Mammary epithelial cell (primary cell): ENCODE measurements around the gene CAMSAP1.

Source experiments
- CTCF ChIP-seq, 2 donors: IDR thresholded peaks in 1 of 2; conservative IDR thresholded peaks in 1 of 2; 2 replicates each; pipeline ENCODE4 v1.5.1; 2011 to 2012; ENCODE audit warnings: inconsistent platforms in 2 of 2, low read length in 2 of 2, mild to moderate bottlenecking in 2 of 2, control low read depth in 1 of 2, low read depth in 1 of 2; ENCODE audit not compliant: insufficient read depth in 1 of 2; ENCODE audit errors: extremely low read depth in 1 of 2
- EZH2 ChIP-seq: IDR thresholded peaks from 2 replicates; pipeline ENCODE4 v1.6.1; 2012; ENCODE audit warnings: low read length, inconsistent platforms, borderline replicate concordance

GRCh38 chr9:135818718-135819475 lies 88.4 kb downstream of the CAMSAP1 start:
- no peak for TF ChIP-seq CTCF (conservative IDR thresholded peaks at IDR 0.05 in 1 of 2, IDR thresholded peaks at IDR 0.05 in 1 of 2; ENCODE audit: extremely low read depth in 1 of 2, insufficient read depth in 1 of 2, low read depth in 1 of 2, low read length in 2 of 2)
- TF ChIP-seq EZH2, result no peak
